DOHH2 (cell line): ENCODE data around the gene LIPM.

ENCODE experiments used
- EZH2phosphoT487 ChIP-seq: fragments of 200-600 bp; sonication (generic); IDR thresholded peaks from 2 replicates; pipeline ENCODE4 v1.6.1; 2017; ENCODE audit warnings: borderline replicate concordance, mild to moderate bottlenecking, antibody characterized with exemption, low read length, moderate library complexity, mixed read lengths
- TF ChIP-seq, protein P1 (sequence below): fragments of 200-600 bp; sonication (generic); IDR thresholded peaks from one replicate; pipeline ENCODE4 v1.5.1; 2014; ENCODE audit warnings: antibody characterized with exemption, mild to moderate bottlenecking, low read depth, low read length; ENCODE audit not compliant: poor library complexity, severe bottlenecking

DNA sequence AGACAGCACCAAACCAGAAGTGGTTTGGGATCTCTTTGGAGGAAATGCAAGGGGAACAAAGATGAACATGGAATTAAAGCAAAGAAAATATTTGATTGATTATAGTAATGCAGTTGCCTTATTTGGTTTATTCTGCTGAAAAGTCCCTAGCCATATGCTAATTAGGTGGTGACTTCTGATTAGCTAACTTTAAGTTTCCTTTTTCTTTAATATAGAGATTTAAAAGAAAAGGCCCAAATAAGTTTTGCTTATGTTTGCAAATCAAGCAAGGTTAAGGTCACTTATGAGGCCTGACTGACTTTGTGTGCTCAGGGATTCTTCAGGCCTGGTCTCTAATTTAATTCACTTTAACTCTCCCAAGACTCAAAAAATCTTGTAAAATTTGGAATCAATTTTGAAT, 55.3 kb downstream of the LIPM start:
- TF ChIP-seq, protein P1, sequence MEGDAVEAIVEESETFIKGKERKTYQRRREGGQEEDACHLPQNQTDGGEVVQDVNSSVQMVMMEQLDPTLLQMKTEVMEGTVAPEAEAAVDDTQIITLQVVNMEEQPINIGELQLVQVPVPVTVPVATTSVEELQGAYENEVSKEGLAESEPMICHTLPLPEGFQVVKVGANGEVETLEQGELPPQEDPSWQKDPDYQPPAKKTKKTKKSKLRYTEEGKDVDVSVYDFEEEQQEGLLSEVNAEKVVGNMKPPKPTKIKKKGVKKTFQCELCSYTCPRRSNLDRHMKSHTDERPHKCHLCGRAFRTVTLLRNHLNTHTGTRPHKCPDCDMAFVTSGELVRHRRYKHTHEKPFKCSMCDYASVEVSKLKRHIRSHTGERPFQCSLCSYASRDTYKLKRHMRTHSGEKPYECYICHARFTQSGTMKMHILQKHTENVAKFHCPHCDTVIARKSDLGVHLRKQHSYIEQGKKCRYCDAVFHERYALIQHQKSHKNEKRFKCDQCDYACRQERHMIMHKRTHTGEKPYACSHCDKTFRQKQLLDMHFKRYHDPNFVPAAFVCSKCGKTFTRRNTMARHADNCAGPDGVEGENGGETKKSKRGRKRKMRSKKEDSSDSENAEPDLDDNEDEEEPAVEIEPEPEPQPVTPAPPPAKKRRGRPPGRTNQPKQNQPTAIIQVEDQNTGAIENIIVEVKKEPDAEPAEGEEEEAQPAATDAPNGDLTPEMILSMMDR: no peak
- no peak for TF ChIP-seq EZH2phosphoT487
